ENCODE data around the gene SEMA6A. TPM values are rescaled to one million over a fixed set of nuclear protein-coding genes. Genes with fewer than 3 reads are reported as not detected.

Gene SEMA6A
- total and polyA plus RNA-seq, 2 of the 13 experiments (the other 11 are each of a cell fraction or from before 2014, with no cell fraction given) = 5.1 to 6.5 TPM

GRCh38 chr5:116532762-116533525 is 41.7 kb downstream of the SEMA6A start (continued):
- TF ChIP-seq BHLHE40 (IDR thresholded peaks at IDR 0.05; ENCODE audit: low read length) (peak; percentile 37; the same call in 1 of the 2 replicates), GLI4 (CRISPR knock-in tag; IDR thresholded peaks at IDR 0.05; ENCODE audit: borderline replicate concordance) (no peak), ZBTB37 (CRISPR knock-in tag; IDR thresholded peaks at IDR 0.05) (peak; percentile 91), HIVEP1 (CRISPR knock-in tag; IDR thresholded peaks at IDR 0.05) (no peak), ZNF343 (CRISPR knock-in tag; IDR thresholded peaks at IDR 0.05) (no peak), ZNF12 (CRISPR knock-in tag; IDR thresholded peaks at IDR 0.05) (no peak), FOXA3 (CRISPR knock-in tag; IDR thresholded peaks at IDR 0.05) (peak; percentile 96), TERF1 (CRISPR knock-in tag; IDR thresholded peaks at IDR 0.05) (no peak), ZNF775 (CRISPR knock-in tag; IDR thresholded peaks at IDR 0.05; ENCODE audit: borderline replicate concordance) (no peak), RELA (CRISPR knock-in tag; IDR thresholded peaks at IDR 0.05) (no peak), ZNF335 (CRISPR knock-in tag; IDR thresholded peaks at IDR 0.05) (no peak), ARID5B (CRISPR knock-in tag; IDR thresholded peaks at IDR 0.05) (peak; percentile 98), CREM (IDR thresholded peaks at IDR 0.05) (peak; percentile 91), CREM (CRISPR knock-in tag; IDR thresholded peaks at IDR 0.05) (no peak), PRDM4 (CRISPR knock-in tag; IDR thresholded peaks at IDR 0.05; ENCODE audit: borderline replicate concordance) (no peak), ARID2 (CRISPR knock-in tag; IDR thresholded peaks at IDR 0.05; ENCODE audit: borderline replicate concordance) (no peak), ZNF430 (CRISPR knock-in tag; IDR thresholded peaks at IDR 0.05) (no peak), ZNF556 (CRISPR knock-in tag; IDR thresholded peaks at IDR 0.05; ENCODE audit: borderline replicate concordance) (no peak; the same call in 1 of the 2 replicates), ZNF414 (CRISPR knock-in tag; IDR thresholded peaks at IDR 0.05) (peak; percentile 55; the same call in 1 of the 2 replicates), FOXO1 (CRISPR knock-in tag; IDR thresholded peaks at IDR 0.05) (peak; percentile 68), ADNP (CRISPR knock-in tag; IDR thresholded peaks at IDR 0.05) (no peak)

Data from HepG2 (cell line).